GM12872 (cell line): Measurements from ENCODE around the gene UNC13B.

Experiments
- TF ChIP-seq, protein P1 (sequence below): IDR thresholded peaks from 3 replicates; pipeline ENCODE4 v1.5.1; 2011; ENCODE audit warnings: low read depth, mild to moderate bottlenecking, low read length, moderate library complexity; ENCODE audit not compliant: insufficient read depth

The UNC13B gene

DNA sequence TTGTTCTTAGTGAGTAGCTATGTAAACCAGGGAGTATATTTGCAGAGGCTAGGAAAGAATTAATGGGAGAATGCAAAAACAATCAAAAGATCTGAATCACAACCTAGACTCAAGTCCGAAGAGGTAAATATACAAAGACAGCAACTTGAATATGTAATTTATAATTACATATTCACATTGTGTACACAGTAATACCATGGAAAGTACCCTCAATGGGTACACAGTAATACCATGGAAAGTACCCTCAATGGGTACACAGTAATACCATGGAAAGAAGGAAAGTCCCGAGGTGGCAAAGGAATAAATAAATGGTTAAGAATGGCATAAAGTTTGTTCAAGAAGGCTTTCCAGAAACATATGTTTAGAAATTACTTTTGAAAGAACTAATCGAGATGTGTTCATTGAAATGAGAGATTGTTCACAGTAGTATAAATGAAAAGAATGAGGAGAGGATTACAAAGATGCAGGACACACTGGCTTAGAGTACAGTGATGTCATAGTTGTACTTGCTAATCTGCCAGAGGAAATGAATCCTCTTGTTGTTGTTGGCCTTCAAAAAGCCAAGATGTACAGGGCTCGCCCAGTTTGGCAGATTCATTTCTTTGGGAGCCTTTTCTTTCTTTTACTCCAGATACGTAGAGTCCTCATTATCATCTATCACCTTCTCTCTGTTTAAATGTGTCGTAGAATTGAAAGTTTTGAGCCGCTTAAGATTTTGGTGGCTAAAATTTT is 116.0 kb downstream of the UNC13B start:
- TF ChIP-seq, protein P1, sequence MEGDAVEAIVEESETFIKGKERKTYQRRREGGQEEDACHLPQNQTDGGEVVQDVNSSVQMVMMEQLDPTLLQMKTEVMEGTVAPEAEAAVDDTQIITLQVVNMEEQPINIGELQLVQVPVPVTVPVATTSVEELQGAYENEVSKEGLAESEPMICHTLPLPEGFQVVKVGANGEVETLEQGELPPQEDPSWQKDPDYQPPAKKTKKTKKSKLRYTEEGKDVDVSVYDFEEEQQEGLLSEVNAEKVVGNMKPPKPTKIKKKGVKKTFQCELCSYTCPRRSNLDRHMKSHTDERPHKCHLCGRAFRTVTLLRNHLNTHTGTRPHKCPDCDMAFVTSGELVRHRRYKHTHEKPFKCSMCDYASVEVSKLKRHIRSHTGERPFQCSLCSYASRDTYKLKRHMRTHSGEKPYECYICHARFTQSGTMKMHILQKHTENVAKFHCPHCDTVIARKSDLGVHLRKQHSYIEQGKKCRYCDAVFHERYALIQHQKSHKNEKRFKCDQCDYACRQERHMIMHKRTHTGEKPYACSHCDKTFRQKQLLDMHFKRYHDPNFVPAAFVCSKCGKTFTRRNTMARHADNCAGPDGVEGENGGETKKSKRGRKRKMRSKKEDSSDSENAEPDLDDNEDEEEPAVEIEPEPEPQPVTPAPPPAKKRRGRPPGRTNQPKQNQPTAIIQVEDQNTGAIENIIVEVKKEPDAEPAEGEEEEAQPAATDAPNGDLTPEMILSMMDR, result no peak

DNA sequence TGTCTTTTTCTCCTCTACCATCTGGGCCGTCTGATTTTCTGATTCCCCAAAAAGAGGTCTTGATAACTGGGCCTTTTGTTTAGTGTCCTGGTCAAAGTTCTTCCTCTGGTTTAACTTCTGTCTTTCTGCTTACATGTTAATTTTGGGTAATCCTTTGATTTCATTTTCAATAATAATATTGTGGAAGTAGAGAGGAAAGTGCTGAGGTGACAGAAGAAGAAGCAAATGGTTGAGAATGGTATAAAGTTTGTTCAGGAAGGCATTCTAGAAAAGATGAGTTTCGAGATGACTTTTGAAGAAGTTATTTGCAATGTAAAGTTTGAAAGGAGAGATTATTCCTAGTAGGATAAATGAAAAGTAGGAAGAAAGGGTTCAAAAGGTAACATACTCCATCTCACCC is 118.1 kb downstream of the UNC13B start:
- TF ChIP-seq, protein P1, result no peak

DNA sequence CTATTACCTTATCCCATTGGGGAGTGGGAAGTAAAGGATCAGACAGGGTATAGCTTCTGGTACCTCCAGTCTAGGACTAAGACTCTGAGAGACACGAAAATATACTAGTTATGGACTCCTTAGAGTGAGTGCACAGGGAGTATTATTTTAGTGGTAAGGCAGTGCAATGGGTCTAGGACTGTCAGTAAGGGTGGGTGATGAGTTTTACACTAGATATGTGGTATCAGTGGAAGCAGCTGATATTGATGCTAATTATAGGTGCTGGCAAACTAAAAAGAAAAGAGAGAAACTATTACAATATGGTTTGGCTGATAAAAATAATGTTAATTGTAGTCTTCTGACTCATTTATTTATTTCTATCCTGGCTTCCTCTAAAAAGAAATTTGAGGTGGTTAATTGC is 118.6 kb downstream of the UNC13B start:
- TF ChIP-seq, protein P1, result no peak

DNA sequence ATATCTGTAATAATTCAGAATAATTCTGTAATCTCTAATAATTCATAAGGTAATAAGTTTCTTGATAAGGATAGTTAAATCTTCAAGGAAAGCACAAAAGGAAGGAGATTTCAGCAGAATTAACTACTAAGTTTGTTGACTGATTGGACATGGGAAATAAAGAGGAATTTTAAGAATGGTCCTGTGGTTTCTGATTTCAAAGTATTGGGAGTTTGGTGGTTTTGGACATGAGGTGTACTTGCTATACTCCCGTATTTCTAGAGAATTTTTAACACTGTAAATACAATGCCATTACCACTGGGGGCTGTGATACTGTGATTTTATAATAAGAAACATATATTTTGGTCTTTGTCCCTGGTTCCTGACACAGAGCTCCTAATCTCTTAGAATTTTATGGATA is 123.9 kb downstream of the UNC13B start:
- TF ChIP-seq, protein P1, result no peak

DNA sequence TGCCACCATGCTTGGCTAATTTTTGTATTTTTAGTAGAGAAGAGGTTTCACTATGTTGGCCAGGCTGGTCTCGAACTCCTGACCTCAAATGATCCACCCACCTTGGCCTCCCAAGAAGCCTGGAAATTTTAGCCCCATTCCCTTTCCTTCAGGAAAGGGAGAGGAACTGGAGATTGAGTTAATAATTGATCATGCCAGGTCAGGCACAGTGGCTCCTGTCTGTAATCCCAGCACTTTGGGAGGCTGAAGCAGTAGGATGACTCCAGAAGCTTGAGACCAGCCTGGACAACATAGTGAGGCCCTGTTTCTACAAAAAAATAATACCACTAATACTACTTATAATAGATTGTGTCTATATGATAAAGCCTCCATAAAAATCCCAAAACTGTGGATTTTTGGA is 124.6 kb downstream of the UNC13B start:
- TF ChIP-seq, protein P1, result no peak

DNA sequence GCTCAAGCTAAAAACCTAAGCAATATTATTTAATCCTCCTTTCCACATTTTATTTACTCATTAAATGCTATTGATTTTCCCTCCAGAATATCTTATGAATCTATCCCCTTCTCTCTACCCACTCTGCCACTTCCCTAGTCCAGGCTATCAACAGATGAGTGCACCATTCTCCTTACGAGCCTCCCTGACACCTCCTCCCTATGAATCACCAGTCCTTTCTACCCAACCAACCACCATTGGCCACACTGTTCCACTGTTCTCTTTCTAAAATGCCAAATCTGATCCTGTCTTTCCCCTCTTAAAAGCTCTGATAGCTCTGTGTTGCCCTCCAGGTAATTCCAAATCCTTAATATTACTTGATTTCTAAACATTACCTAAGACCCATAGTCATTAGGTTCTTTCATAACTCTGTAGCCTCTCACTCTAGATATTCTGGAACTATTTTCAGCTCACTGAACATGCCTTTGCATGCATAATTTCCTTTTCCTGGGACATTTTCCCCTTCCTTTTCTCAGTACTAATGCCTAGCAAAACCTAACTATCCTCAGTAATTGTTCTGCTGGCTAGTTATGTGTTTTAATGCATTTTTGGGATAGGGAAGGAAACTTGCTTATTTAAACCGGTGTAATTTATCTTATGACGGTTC is 126.3 kb downstream of the UNC13B start:
- TF ChIP-seq, protein P1, result no peak

DNA sequence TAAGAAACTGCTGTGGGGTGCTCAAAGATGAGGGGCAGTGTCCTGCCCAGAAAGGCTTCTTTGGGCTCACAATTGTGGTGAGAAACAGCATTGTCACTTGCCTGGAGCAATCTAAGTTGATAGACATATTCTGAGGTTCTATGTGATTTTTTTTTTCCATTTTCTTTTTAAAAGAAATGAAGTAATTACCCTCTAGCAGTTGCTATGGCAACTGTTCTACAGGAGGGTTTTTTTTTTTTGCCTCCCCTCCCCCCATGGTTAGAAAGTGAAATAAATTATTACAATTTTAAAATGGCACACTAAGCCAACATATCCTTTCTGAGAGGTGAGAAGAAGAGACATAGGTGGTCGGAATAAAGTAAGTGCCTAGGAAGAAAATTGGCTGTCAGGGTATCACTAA is 127.0 kb downstream of the UNC13B start:
- TF ChIP-seq, protein P1, result no peak
